Activated T-cell treated with anti-CD3 and anti-CD28 coated beads, Interleukin-2, amount 50 U/mL, for 1 hour (primary cell): ENCODE results near the gene RAI1.

Source experiments
- DNase-seq: peaks from one replicate; pipeline ENCODE4 v3.0.0-alpha.2; 2020

The RAI1 gene

GRCh38 chr17:17752089-17752820, 71.0 kb downstream of the RAI1 start:
- DNase-seq = peak; percentile 98

GRCh38 chr17:17752821-17753321, 71.6 kb downstream of the RAI1 start:
- no peak for DNase-seq

GRCh38 chr17:17754719-17755686, 73.7 kb downstream of the RAI1 start:
- no peak for DNase-seq

DNA sequence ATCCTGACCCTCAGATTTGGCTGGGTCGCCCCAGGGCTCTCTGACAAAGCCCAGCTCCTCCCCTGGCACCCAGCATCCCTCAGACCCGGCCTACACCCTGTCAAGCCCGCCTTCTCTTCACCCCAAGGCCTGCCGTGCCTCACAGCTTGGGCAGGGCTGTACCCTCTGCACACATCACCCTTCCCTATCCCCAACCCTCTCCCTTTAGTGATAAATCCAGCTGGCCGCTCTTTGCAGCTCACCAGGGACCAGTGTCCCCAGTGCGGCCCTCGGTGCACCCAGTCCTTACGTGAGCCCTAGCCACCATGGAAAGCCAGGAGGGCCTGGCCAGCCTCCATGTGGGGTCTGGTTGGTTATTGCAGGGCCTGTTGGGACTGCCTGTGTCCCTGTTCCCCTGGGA, 74.5 kb downstream of the RAI1 start:
- no peak for DNase-seq

DNA sequence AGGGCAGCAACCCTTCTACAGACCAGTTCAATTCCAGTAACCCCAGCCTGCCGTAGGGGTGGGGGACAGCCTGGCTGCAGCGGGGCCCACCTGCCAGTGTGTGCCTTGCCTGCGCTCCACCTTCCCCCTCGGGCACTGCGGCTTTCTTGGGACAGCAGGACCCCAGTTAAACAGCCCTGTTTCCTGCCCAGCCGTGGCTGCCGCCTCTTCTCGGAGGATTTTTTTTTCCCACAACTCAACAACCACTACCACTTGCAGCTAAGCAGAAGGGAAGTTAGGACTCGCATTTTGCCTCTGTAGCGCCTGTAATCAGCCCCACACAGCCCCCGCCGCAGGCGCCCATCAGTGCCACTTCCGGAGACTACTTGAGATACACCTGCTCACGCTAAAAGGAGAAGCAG, 76.1 kb downstream of the RAI1 start:
- DNase-seq = no peak

- DNase-seq = no peak
Observed at GRCh38 chr17:17757956-17758845, 76.9 kb downstream of the RAI1 start.

- no peak for DNase-seq
Observed at GRCh38 chr17:17758941-17759563, 77.8 kb downstream of the RAI1 start.

DNA sequence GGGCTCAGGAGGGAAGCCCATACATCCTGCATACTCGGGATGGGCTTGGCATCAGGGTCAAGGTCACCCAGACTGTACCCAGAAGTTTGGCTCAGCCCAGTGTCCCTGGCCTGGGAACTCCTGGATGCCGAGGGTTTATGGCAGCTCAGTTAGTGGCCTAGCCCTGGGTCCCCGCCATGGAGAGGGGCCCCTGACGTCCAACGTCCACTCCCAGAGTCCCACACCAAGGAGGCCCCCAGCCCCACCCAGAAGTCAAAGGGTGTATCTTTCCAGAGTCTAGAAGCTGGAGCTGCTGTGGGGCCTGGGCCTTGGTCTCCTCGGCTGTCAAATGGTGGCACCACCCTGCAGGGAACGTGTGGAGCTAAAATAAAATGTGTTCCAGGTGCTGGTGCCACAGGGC, 79.1 kb downstream of the RAI1 start:
- no peak for DNase-seq

- DNase-seq = no peak
Observed at GRCh38 chr17:17760872-17761550, 79.8 kb downstream of the RAI1 start.

GRCh38 chr17:17761894-17762743, 80.9 kb downstream of the RAI1 start:
- DNase-seq = no peak

- DNase-seq = no peak
Observed at GRCh38 chr17:17762744-17763105, 81.5 kb downstream of the RAI1 start.

GRCh38 chr17:17763136-17763535, 81.9 kb downstream of the RAI1 start:
- DNase-seq = no peak

DNA sequence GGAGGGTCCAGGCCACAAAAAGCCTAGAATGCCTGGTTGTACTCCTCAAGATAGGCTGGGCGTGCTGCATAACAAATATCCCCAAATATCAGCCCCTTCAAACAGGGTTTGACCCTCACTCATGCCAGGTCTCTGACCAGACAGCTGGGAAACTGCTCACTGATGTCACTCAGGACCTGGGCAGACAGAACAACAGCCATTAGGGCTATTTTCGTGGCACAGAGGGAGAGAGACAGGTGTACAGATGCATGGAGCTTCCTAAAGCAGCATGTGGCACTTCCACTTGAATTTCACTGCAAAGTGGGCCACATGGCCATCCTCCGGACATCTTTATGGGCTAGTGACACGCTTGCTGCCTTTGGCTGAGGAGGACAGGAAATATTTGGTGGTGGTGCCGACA, 82.5 kb downstream of the RAI1 start:
- DNase-seq = no peak

GRCh38 chr17:17765359-17766076, 84.3 kb downstream of the RAI1 start:
- no peak for DNase-seq

GRCh38 chr17:17766077-17766743, 85.0 kb downstream of the RAI1 start:
- no peak for DNase-seq

- no peak for DNase-seq
Observed at GRCh38 chr17:17766744-17767120, 85.5 kb downstream of the RAI1 start.

GRCh38 chr17:17767154-17767869, 86.1 kb downstream of the RAI1 start:
- no peak for DNase-seq

DNA sequence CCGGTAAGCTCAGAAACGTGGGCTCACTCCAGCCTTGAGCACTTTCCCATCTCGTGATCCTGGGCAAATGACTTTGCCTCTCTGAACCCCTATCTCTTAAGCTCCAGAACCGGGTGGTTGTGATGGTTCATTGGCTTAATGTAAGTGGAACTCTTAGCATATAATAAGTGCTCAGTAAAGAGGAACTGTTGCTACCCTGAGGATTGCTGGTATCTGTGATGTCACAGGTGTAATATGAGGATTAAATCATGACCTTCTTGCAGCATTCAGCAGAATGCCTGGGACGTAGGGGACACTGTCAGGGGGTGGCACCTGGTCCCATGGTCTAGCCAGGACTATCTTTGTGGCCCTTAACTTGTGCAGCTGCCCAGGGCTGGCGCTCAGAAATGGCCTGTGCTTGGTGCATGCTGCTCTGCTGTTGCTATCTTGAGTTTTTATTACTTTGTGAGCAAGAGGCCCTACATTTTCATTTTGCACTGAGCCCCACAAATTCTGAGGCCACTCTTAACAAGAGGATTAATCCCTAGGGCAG, 86.7 kb downstream of the RAI1 start:
- no peak for DNase-seq
